WTC11 (cell line): ENCODE results near the gene CAMK1G. TPM values are rescaled to one million over a fixed set of nuclear protein-coding genes. Genes with fewer than 3 reads are reported as not detected.
A peak's percentile ranks its signal among the peaks of the same experiment; 100 is the strongest.

ENCODE experiments used
- ATAC-seq: fragments of 200-7000 bp; cut with Tn5 transposase; 2 replicates; pipeline ENCODE4 v1.10.0; 2021; ENCODE audit warnings: mild to moderate bottlenecking, moderate library complexity
- CTCF ChIA-PET: fragments of 300-600 bp; sonication (Branson Sonifier 250); formaldehyde crosslinking; loops from one replicate; lab custom pipeline; 2021; ENCODE audit warnings: antibody characterized with exemption; lab: Charles Lee
- POLR2A ChIA-PET: fragments of 350-600 bp; sonication (Branson Sonifier 250); formaldehyde crosslinking; loops from one replicate; lab custom pipeline; 2021; ENCODE audit warnings: antibody characterized with exemption; lab: Charles Lee
- DNase-seq: peaks from one replicate; pipeline ENCODE4 v3.0.0; 2021; ENCODE audit warnings: low spot score
- H3K27ac Mint-ChIP-seq: 2 replicates; pipeline ENCODE4 v1.8.0; 2021; ENCODE audit warnings: mixed read lengths
- H3K27me3 Mint-ChIP-seq: 2 replicates; pipeline ENCODE4 v1.8.0; 2021; ENCODE audit warnings: low read depth, mild to moderate bottlenecking, moderate library complexity, mixed read lengths
- H3K36me3 Mint-ChIP-seq: 2 replicates; pipeline ENCODE4 v1.8.0; 2021; ENCODE audit warnings: mixed read lengths
- H3K4me1 Mint-ChIP-seq: 2 replicates; pipeline ENCODE4 v1.8.0; 2022; ENCODE audit warnings: mixed read lengths
- H3K4me3 Mint-ChIP-seq: 2 replicates; pipeline ENCODE4 v1.8.0; 2021; ENCODE audit warnings: mild to moderate bottlenecking, moderate library complexity, mixed read lengths
- H3K9me3 Mint-ChIP-seq: 2 replicates; pipeline ENCODE4 v1.8.0; 2021; ENCODE audit warnings: mixed read lengths
- CDX4 ChIP-seq: fragments of 250-450 bp; sonication (Bioruptor Pico); IDR thresholded peaks from 2 replicates; pipeline ENCODE4 v1.9.0; 2021; ENCODE audit warnings: moderate library complexity, mild to moderate bottlenecking, inconsistent platforms, borderline replicate concordance
- CREB1 ChIP-seq: sonication (generic); formaldehyde crosslinking; IDR thresholded peaks from 2 replicates; pipeline ENCODE4 v1.8.0; 2023; ENCODE audit warnings: mild to moderate bottlenecking, missing genetic modification reagents
- FOXK1 ChIP-seq: sonication (generic); formaldehyde crosslinking; IDR thresholded peaks from 2 replicates; pipeline ENCODE4 v1.8.0; 2022; ENCODE audit warnings: mild to moderate bottlenecking, moderate library complexity, missing genetic modification reagents
- FOXP4 ChIP-seq: sonication (generic); formaldehyde crosslinking; IDR thresholded peaks from 2 replicates; pipeline ENCODE4 v1.8.0; 2022; ENCODE audit warnings: mild to moderate bottlenecking, missing genetic modification reagents
- IRF2 ChIP-seq: sonication (generic); formaldehyde crosslinking; IDR thresholded peaks from 2 replicates; pipeline ENCODE4 v1.8.0; 2022; ENCODE audit warnings: low read depth, missing genetic modification reagents, borderline replicate concordance
- JUN ChIP-seq: sonication (generic); formaldehyde crosslinking; IDR thresholded peaks from 2 replicates; pipeline ENCODE4 v1.8.0; 2023; ENCODE audit warnings: mild to moderate bottlenecking, missing genetic modification reagents
- MXD4 ChIP-seq: fragments of 250-450 bp; sonication (Bioruptor Pico); IDR thresholded peaks from 2 replicates; pipeline ENCODE4 v1.8.0; 2021; ENCODE audit warnings: mild to moderate bottlenecking, moderate library complexity, borderline replicate concordance
- MYBL2 ChIP-seq: sonication (generic); formaldehyde crosslinking; IDR thresholded peaks from 2 replicates; pipeline ENCODE4 v1.8.1; 2023; ENCODE audit warnings: mild to moderate bottlenecking, moderate library complexity, missing genetic modification reagents
- NFE2L1 ChIP-seq: sonication (generic); formaldehyde crosslinking; IDR thresholded peaks from 2 replicates; pipeline ENCODE4 v1.8.1; 2023; ENCODE audit warnings: missing genetic modification reagents
- NFYB ChIP-seq: sonication (generic); formaldehyde crosslinking; conservative IDR thresholded peaks from 2 replicates; pipeline ENCODE4 v1.8.0; 2022; ENCODE audit warnings: low read depth, missing genetic modification reagents
- PREB ChIP-seq: sonication (generic); formaldehyde crosslinking; IDR thresholded peaks from 2 replicates; pipeline ENCODE4 v1.8.1; 2022; ENCODE audit warnings: mild to moderate bottlenecking, missing genetic modification reagents, moderate library complexity, borderline replicate concordance
- SMAD3 ChIP-seq: sonication (generic); formaldehyde crosslinking; IDR thresholded peaks from 2 replicates; pipeline ENCODE4 v1.8.0; 2022; ENCODE audit warnings: missing genetic modification reagents, mild to moderate bottlenecking, borderline replicate concordance
- SMAD4 ChIP-seq: sonication (generic); formaldehyde crosslinking; IDR thresholded peaks from 2 replicates; pipeline ENCODE4 v1.8.0; 2022; ENCODE audit warnings: mild to moderate bottlenecking, missing genetic modification reagents
- ZBTB21 ChIP-seq: sonication (generic); formaldehyde crosslinking; IDR thresholded peaks from 2 replicates; pipeline ENCODE4 v1.8.1; 2023; ENCODE audit warnings: mild to moderate bottlenecking, missing genetic modification reagents, borderline replicate concordance
- ZNF121 ChIP-seq: sonication (generic); formaldehyde crosslinking; IDR thresholded peaks from 2 replicates; pipeline ENCODE4 v1.8.0; 2023; ENCODE audit warnings: missing genetic modification reagents
- ZNF425 ChIP-seq: fragments of 250-450 bp; sonication (Bioruptor Pico); conservative IDR thresholded peaks from 2 replicates; pipeline ENCODE4 v1.9.0; 2021; ENCODE audit warnings: mild to moderate bottlenecking
- total RNA-seq: library from RNA; stranded (reverse); gene quantifications from 3 replicates; pipeline ENCODE4 v1.2.3, GENCODE V29; 2021
- TF ChIP-seq, protein P1 (sequence below): fragments of 250-450 bp; sonication (Bioruptor Pico); IDR thresholded peaks from 2 replicates; pipeline ENCODE4 v1.8.0; 2021; ENCODE audit warnings: mild to moderate bottlenecking
- TF ChIP-seq, protein P2 (sequence below): sonication (generic); formaldehyde crosslinking; IDR thresholded peaks from 2 replicates; pipeline ENCODE4 v1.8.1; 2023; ENCODE audit warnings: mild to moderate bottlenecking, missing genetic modification reagents, borderline replicate concordance
- TF ChIP-seq, protein P3 (sequence below): sonication (generic); formaldehyde crosslinking; IDR thresholded peaks from 2 replicates; pipeline ENCODE4 v1.8.0; 2023; ENCODE audit warnings: mild to moderate bottlenecking, missing genetic modification reagents

The CAMK1G gene
- total RNA-seq, 1 experiment from 2014 or later, result 0.28 TPM

DNA sequence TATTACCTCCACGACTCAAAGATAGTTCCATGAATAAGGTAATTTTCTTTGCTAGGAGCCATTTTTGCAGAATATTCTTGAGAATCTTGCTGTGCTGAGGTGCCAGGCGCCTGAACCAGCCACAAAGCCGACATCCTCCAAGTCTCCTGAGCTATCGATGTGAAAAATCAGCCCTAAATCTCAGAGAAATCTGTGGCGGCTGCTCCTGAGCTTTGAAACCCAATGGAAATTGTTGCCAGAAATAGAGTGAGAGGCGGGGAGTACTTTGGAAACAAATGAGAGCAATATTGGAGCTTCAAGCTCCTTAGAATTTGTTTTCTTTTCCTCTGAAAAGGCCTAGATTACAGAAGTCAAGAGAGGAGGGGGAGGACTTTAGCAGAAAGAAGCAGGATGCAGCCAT lies 6.3 kb downstream of the CAMK1G start:
- H3K36me3 Mint-ChIP-seq, result no peaks in the 10 kb centered on the region
- TF ChIP-seq ZNF425, result no peak
- no peak for TF ChIP-seq ZBTB21 (CRISPR knock-in tag)
- no peak for TF ChIP-seq FOXK1 (CRISPR knock-in tag)
- TF ChIP-seq PREB (CRISPR knock-in tag), result no peak
- no peak for TF ChIP-seq NFE2L1 (CRISPR knock-in tag)
- TF ChIP-seq NFYB (CRISPR knock-in tag), result no peak
- TF ChIP-seq MXD4, result no peak
- no peaks in the 10 kb centered on the region; the same call in 1 of the 2 replicates for H3K27me3 Mint-ChIP-seq
- H3K4me1 Mint-ChIP-seq, result no peaks in the 10 kb centered on the region; the same call in 1 of the 2 replicates
- CTCF ChIA-PET, result interaction anchor here (0.5 to 5.2 kb wide), 26 partner anchors 10 to 1338 kb away, joined by 3 to 76 read pairs (median 4); partner anchors contain the start of genes G0S2 and LAMB3
- H3K27ac Mint-ChIP-seq, result no peak overlapping the region
- peaks cover 6% of the 10 kb centered on the region for H3K9me3 Mint-ChIP-seq
- ATAC-seq (no peak), DNase-seq (no peak)
- POLR2A ChIA-PET, result interaction anchor here (0.7 kb wide), 2 partner anchors 28 to 83 kb away, joined by 3 read pairs; no protein-coding TSS in a partner anchor
- H3K4me3 Mint-ChIP-seq, result no peak overlapping the region

GRCh38 chr1:209590405-209590804 lies 6.9 kb downstream of the CAMK1G start:
- Mint-ChIP-seq H3K27me3 (no peaks in the 10 kb centered on the region; the same call in 1 of the 2 replicates), H3K4me1 (no peaks in the 10 kb centered on the region; the same call in 1 of the 2 replicates), H3K9me3 (peaks cover 6% of the 10 kb centered on the region), H3K36me3 (no peaks in the 10 kb centered on the region), H3K4me3 (no peak overlapping the region), H3K27ac (no peak overlapping the region)
- ChIA-PET POLR2A (interaction anchor here (0.7 kb wide), 1 partner anchor 83 kb away, joined by 3 read pairs; no protein-coding TSS in a partner anchor), CTCF (interaction anchor here (0.5 to 5.2 kb wide), 29 partner anchors 10 to 250 kb away, joined by 3 to 76 read pairs (median 4); partner anchors contain the start of genes G0S2 and LAMB3)
- ATAC-seq (peak; percentile 94), DNase-seq (peak; percentile 54)
- no peak for TF ChIP-seq SMAD4 (CRISPR knock-in tag)
- TF ChIP-seq ZNF121 (CRISPR knock-in tag), result no peak
- TF ChIP-seq CDX4 (CRISPR knock-in tag), result no peak
- no peak for TF ChIP-seq FOXP4 (CRISPR knock-in tag)
- TF ChIP-seq IRF2 (CRISPR knock-in tag), result no peak
- no peak for TF ChIP-seq CREB1 (CRISPR knock-in tag)
- TF ChIP-seq SMAD3 (CRISPR knock-in tag), result no peak
- TF ChIP-seq MYBL2 (CRISPR knock-in tag), result no peak
- TF ChIP-seq, protein P1, sequence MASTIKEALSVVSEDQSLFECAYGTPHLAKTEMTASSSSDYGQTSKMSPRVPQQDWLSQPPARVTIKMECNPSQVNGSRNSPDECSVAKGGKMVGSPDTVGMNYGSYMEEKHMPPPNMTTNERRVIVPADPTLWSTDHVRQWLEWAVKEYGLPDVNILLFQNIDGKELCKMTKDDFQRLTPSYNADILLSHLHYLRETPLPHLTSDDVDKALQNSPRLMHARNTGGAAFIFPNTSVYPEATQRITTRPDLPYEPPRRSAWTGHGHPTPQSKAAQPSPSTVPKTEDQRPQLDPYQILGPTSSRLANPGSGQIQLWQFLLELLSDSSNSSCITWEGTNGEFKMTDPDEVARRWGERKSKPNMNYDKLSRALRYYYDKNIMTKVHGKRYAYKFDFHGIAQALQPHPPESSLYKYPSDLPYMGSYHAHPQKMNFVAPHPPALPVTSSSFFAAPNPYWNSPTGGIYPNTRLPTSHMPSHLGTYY (CRISPR knock-in tag), result no peak
- TF ChIP-seq, protein P2, sequence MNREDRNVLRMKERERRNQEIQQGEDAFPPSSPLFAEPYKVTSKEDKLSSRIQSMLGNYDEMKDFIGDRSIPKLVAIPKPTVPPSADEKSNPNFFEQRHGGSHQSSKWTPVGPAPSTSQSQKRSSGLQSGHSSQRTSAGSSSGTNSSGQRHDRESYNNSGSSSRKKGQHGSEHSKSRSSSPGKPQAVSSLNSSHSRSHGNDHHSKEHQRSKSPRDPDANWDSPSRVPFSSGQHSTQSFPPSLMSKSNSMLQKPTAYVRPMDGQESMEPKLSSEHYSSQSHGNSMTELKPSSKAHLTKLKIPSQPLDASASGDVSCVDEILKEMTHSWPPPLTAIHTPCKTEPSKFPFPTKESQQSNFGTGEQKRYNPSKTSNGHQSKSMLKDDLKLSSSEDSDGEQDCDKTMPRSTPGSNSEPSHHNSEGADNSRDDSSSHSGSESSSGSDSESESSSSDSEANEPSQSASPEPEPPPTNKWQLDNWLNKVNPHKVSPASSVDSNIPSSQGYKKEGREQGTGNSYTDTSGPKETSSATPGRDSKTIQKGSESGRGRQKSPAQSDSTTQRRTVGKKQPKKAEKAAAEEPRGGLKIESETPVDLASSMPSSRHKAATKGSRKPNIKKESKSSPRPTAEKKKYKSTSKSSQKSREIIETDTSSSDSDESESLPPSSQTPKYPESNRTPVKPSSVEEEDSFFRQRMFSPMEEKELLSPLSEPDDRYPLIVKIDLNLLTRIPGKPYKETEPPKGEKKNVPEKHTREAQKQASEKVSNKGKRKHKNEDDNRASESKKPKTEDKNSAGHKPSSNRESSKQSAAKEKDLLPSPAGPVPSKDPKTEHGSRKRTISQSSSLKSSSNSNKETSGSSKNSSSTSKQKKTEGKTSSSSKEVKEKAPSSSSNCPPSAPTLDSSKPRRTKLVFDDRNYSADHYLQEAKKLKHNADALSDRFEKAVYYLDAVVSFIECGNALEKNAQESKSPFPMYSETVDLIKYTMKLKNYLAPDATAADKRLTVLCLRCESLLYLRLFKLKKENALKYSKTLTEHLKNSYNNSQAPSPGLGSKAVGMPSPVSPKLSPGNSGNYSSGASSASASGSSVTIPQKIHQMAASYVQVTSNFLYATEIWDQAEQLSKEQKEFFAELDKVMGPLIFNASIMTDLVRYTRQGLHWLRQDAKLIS (CRISPR knock-in tag), result no peak
- no peak for TF ChIP-seq JUN (CRISPR knock-in tag)
- TF ChIP-seq, protein P3, sequence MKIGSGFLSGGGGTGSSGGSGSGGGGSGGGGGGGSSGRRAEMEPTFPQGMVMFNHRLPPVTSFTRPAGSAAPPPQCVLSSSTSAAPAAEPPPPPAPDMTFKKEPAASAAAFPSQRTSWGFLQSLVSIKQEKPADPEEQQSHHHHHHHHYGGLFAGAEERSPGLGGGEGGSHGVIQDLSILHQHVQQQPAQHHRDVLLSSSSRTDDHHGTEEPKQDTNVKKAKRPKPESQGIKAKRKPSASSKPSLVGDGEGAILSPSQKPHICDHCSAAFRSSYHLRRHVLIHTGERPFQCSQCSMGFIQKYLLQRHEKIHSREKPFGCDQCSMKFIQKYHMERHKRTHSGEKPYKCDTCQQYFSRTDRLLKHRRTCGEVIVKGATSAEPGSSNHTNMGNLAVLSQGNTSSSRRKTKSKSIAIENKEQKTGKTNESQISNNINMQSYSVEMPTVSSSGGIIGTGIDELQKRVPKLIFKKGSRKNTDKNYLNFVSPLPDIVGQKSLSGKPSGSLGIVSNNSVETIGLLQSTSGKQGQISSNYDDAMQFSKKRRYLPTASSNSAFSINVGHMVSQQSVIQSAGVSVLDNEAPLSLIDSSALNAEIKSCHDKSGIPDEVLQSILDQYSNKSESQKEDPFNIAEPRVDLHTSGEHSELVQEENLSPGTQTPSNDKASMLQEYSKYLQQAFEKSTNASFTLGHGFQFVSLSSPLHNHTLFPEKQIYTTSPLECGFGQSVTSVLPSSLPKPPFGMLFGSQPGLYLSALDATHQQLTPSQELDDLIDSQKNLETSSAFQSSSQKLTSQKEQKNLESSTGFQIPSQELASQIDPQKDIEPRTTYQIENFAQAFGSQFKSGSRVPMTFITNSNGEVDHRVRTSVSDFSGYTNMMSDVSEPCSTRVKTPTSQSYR, result no peak
- no peak for TF ChIP-seq FOXK1 (CRISPR knock-in tag)
